GM21786 (cell line): ENCODE measurements around the gene FCHSD2.
"Not testable (repeated sequence)": the region's sequence is repeated elsewhere in the genome, so short reads cannot be mapped to it uniquely, and the experiment has no call there.

Experiments used
- ATAC-seq: cut with Tn5 transposase; IDR thresholded peaks from one replicate; pipeline ENCODE4 v1.9.1; 2021; ENCODE audit not compliant: unreplicated experiment

FCHSD2 gene

GRCh38 chr11:72848846-72849466, 293.2 kb downstream of the FCHSD2 start:
- ATAC-seq = no peak

- no peak for ATAC-seq
These were observed 297.8 kb downstream of the FCHSD2 start for GRCh38 chr11:72844356-72844755.

- no peak for ATAC-seq
These were observed 299.3 kb downstream of the FCHSD2 start for GRCh38 chr11:72842653-72843330.

- no peak for ATAC-seq
These were observed 300.0 kb downstream of the FCHSD2 start for GRCh38 chr11:72842126-72842525.

GRCh38 chr11:72841397-72841796, 300.7 kb downstream of the FCHSD2 start:
- no peak for ATAC-seq

- ATAC-seq = no peak
These were observed 301.3 kb downstream of the FCHSD2 start for GRCh38 chr11:72840780-72841179.

GRCh38 chr11:72838691-72839305, 303.3 kb downstream of the FCHSD2 start:
- ATAC-seq = no peak

- ATAC-seq = no peak
These were observed 306.0 kb downstream of the FCHSD2 start for GRCh38 chr11:72836111-72836510.

GRCh38 chr11:72834905-72835304, 307.2 kb downstream of the FCHSD2 start:
- ATAC-seq = no peak

- ATAC-seq = no peak
These were observed 308.2 kb downstream of the FCHSD2 start for GRCh38 chr11:72833811-72834493.

GRCh38 chr11:72833083-72833733, 308.9 kb downstream of the FCHSD2 start:
- ATAC-seq = no peak

GRCh38 chr11:72832301-72833082, 309.6 kb downstream of the FCHSD2 start:
- ATAC-seq = no peak

- ATAC-seq = no peak
These were observed 310.4 kb downstream of the FCHSD2 start for GRCh38 chr11:72831521-72832300.

- ATAC-seq = no peak
These were observed 312.1 kb downstream of the FCHSD2 start for GRCh38 chr11:72829884-72830533.

- ATAC-seq = no peak
These were observed 312.9 kb downstream of the FCHSD2 start for GRCh38 chr11:72829178-72829577.

- ATAC-seq = no peak
These were observed 313.4 kb downstream of the FCHSD2 start for GRCh38 chr11:72828692-72829101.

- no peak for ATAC-seq
These were observed 314.0 kb downstream of the FCHSD2 start for GRCh38 chr11:72828081-72828567.

GRCh38 chr11:72827656-72828055, 314.5 kb downstream of the FCHSD2 start:
- ATAC-seq = not testable (repeated sequence)

- ATAC-seq = no peak
These were observed 315.1 kb downstream of the FCHSD2 start for GRCh38 chr11:72826942-72827480.
